DND-41 (cell line): ENCODE data around the gene RBM6.

Experiments
- ATAC-seq: fragments of 200-7000 bp; cut with Tn5 transposase; 3 replicates; pipeline ENCODE4 v1.9.1; 2021; ENCODE audit warnings: low read depth; ENCODE audit not compliant: insufficient read depth
- DNase-seq: peaks from one replicate; pipeline ENCODE4 v3.0.0-alpha.2; 2020
- H2AFZ ChIP-seq: 2 replicates; pipeline ENCODE4 v1.6.0; 2012; ENCODE audit warnings: low read depth, low read length
- H3K27ac ChIP-seq: 2 replicates; pipeline ENCODE4 v1.5.1; 2012; ENCODE audit warnings: low read length, inconsistent platforms
- H3K27me3 ChIP-seq: fragments of 200-600 bp; sonication (generic); 2 replicates; pipeline ENCODE4 v1.6.0; 2012; ENCODE audit warnings: low read length, mild to moderate bottlenecking, inconsistent platforms; ENCODE audit not compliant: insufficient read depth, poor library complexity
- H3K36me3 ChIP-seq: 2 replicates; pipeline ENCODE4 v1.5.1; 2012; ENCODE audit warnings: low read length, inconsistent platforms; ENCODE audit not compliant: insufficient read depth
- H3K4me1 ChIP-seq: 2 replicates; pipeline ENCODE4 v1.5.1; 2012; ENCODE audit warnings: mild to moderate bottlenecking, low read length; ENCODE audit not compliant: insufficient read depth
- H3K4me2 ChIP-seq: 2 replicates; pipeline ENCODE4 v1.6.0; 2012; ENCODE audit warnings: mild to moderate bottlenecking, moderate library complexity, low read length, inconsistent platforms; ENCODE audit not compliant: insufficient read depth
- H3K4me3 ChIP-seq, 2 experiments: fragments of 200-600 bp in 1 of 2; shearing (Covaris generic) in 1 of 2; 2 replicates each; pipeline ENCODE4 v1.5.1; 2012 to 2016; ENCODE audit warnings: inconsistent platforms in 2 of 2, low read length in 2 of 2, mild to moderate bottlenecking in 2 of 2, low read depth in 1 of 2, moderate library complexity in 1 of 2
- H3K79me2 ChIP-seq: 2 replicates; pipeline ENCODE4 v1.6.0; 2012; ENCODE audit warnings: low read length, inconsistent platforms; ENCODE audit not compliant: insufficient read depth
- H3K9ac ChIP-seq: 2 replicates; pipeline ENCODE4 v1.6.0; 2012; ENCODE audit warnings: low read depth, mild to moderate bottlenecking, inconsistent platforms, low read length, moderate library complexity
- H3K9me3 ChIP-seq: 2 replicates; pipeline ENCODE4 v1.5.1; 2012; ENCODE audit warnings: low read length, moderate library complexity, mild to moderate bottlenecking, inconsistent platforms; ENCODE audit not compliant: insufficient read depth, severe bottlenecking
- H4K20me1 ChIP-seq: 2 replicates; pipeline ENCODE4 v1.6.0; 2012; ENCODE audit warnings: low read length; ENCODE audit not compliant: insufficient read depth
- EZH2 ChIP-seq: IDR thresholded peaks from 3 replicates; pipeline ENCODE4 v1.6.1; 2012; ENCODE audit warnings: borderline replicate concordance, low read depth, mild to moderate bottlenecking, moderate library complexity, low read length, inconsistent platforms; ENCODE audit not compliant: severe bottlenecking
- TF ChIP-seq, protein P1 (sequence below): IDR thresholded peaks from 2 replicates; pipeline ENCODE4 v1.5.1; 2012; ENCODE audit warnings: borderline replicate concordance, low read length, moderate library complexity, mild to moderate bottlenecking; ENCODE audit not compliant: poor library complexity, severe bottlenecking; ENCODE audit errors: extremely low read depth

The RBM6 gene

DNA sequence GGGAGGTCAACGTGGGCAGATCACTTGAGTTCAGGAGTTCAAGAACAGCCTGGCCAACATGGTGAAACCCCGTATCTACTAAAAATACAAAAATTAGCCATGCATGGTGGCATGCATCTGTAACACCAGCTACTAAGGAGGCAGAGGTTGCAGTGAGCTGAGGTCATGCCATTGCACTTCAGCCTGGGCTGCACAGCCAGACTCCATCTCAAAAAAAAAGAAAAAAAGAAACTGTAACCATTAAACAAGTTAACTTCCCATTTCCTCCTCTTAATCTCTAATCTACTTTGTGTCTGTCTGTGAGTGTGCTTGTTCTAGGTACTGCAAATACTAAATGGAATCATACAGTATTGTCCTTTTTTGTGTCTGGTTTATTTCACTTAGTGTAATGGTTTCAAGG lies 2.7 kb downstream of the RBM6 start:
- ATAC-seq = no peak
- H2AFZ ChIP-seq = no peak overlapping the region
- H3K4me3 ChIP-seq = no peak overlapping the region

DNA sequence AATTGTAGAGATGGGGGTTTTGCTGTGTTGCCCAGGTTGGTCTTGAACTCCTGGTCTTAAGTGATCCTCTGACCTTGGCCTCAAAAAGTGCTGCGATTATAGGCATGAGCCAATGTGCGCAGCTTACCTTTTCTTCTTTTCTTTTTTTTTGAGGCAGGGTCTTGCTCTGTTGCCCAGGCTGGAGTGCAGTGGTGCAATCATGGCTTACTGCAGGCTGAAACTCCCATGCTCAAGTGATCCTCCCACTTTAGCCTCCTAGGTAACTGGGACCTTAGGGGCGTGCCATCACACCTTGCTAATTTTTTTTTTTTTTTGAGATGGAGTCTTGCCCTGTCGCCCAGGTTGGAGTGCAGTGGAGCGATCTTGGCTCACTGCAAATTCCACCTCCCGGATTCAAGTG lies 13.0 kb downstream of the RBM6 start:
- peaks cover 54% of the 10 kb centered on the region for H4K20me1 ChIP-seq
- TF ChIP-seq, protein P1, sequence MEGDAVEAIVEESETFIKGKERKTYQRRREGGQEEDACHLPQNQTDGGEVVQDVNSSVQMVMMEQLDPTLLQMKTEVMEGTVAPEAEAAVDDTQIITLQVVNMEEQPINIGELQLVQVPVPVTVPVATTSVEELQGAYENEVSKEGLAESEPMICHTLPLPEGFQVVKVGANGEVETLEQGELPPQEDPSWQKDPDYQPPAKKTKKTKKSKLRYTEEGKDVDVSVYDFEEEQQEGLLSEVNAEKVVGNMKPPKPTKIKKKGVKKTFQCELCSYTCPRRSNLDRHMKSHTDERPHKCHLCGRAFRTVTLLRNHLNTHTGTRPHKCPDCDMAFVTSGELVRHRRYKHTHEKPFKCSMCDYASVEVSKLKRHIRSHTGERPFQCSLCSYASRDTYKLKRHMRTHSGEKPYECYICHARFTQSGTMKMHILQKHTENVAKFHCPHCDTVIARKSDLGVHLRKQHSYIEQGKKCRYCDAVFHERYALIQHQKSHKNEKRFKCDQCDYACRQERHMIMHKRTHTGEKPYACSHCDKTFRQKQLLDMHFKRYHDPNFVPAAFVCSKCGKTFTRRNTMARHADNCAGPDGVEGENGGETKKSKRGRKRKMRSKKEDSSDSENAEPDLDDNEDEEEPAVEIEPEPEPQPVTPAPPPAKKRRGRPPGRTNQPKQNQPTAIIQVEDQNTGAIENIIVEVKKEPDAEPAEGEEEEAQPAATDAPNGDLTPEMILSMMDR = no peak
- no peak for TF ChIP-seq EZH2

More for the DNA sequence above, 2.7 kb downstream of the RBM6 start:
- H3K9me3 ChIP-seq = no peaks in the 10 kb centered on the region
- H3K4me2 ChIP-seq = peak overlapping the region; percentile 78; the same call in 1 of the 2 replicates
- H3K27me3 ChIP-seq = no peaks in the 10 kb centered on the region
- peaks cover 76% of the 10 kb centered on the region for H3K79me2 ChIP-seq
- H3K9ac ChIP-seq = no peak overlapping the region
- H3K36me3 ChIP-seq = peaks cover 23% of the 10 kb centered on the region
- DNase-seq = no peak
- peaks cover 30% of the 10 kb centered on the region for H3K4me1 ChIP-seq
- no peak overlapping the region for H3K27ac ChIP-seq
- H4K20me1 ChIP-seq = peaks cover 45% of the 10 kb centered on the region
- TF ChIP-seq, protein P1 = no peak
- TF ChIP-seq EZH2 = no peak

DNA sequence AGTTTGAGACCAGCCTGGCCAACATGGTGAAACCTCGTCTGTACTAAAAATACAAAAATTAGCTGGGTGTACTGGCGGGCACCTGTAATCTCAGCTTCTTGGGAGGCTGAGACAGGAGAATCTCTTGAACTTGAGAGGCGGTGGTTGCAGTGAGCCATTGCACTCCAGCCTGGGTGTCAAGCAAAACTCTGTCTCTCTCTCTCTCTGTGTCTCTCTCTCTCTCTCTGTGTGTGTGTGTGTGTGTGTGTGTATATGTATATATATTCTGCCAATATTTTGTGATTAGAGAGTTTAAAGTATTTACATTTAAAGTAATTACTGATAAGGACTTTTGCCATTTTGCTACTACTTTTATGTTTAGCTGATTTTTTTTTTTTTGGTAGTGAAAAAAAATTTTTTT lies 15.7 kb downstream of the RBM6 start:
- Histone ChIP-seq H3K9ac (no peak overlapping the region), H2AFZ (no peak overlapping the region), H3K36me3 (no peaks in the 10 kb centered on the region), H3K4me1 (no peaks in the 10 kb centered on the region), H3K9me3 (no peaks in the 10 kb centered on the region), H3K27ac (no peak overlapping the region), H4K20me1 (peaks cover 49% of the 10 kb centered on the region; the same call in 1 of the 2 replicates), H3K27me3 (no peaks in the 10 kb centered on the region), H3K4me2 (no peak overlapping the region), H3K4me3 (no peak overlapping the region), H3K79me2 (peaks cover 95% of the 10 kb centered on the region)
- ATAC-seq (no peak), DNase-seq (no peak)
- no peak for TF ChIP-seq EZH2
- TF ChIP-seq, protein P1 = no peak

More for the DNA sequence above, 13.0 kb downstream of the RBM6 start:
- Histone ChIP-seq H3K79me2 (peaks cover 98% of the 10 kb centered on the region), H3K9me3 (no peaks in the 10 kb centered on the region), H3K4me1 (no peaks in the 10 kb centered on the region), H3K27ac (no peak overlapping the region), H3K36me3 (no peaks in the 10 kb centered on the region), H3K9ac (no peak overlapping the region), H2AFZ (no peak overlapping the region), H3K4me2 (no peak overlapping the region), H3K27me3 (no peaks in the 10 kb centered on the region), H3K4me3 (no peak overlapping the region)
- no peak for DNase-seq
- ATAC-seq = no peak
